Neural progenitor cell (in vitro differentiated cells): ENCODE results near the gene PLB1.

ENCODE experiments used
- EZH2 ChIP-seq: fragments of 200-600 bp; sonication (generic); IDR thresholded peaks from 2 replicates; pipeline ENCODE4 v1.6.1; 2017; ENCODE audit warnings: antibody characterized with exemption, mild to moderate bottlenecking, moderate library complexity
- TF ChIP-seq, protein P1 (sequence below): fragments of 200-600 bp; sonication (generic); IDR thresholded peaks from 2 replicates; pipeline ENCODE4 v1.5.1; 2017; ENCODE audit warnings: antibody characterized with exemption, mild to moderate bottlenecking

DNA sequence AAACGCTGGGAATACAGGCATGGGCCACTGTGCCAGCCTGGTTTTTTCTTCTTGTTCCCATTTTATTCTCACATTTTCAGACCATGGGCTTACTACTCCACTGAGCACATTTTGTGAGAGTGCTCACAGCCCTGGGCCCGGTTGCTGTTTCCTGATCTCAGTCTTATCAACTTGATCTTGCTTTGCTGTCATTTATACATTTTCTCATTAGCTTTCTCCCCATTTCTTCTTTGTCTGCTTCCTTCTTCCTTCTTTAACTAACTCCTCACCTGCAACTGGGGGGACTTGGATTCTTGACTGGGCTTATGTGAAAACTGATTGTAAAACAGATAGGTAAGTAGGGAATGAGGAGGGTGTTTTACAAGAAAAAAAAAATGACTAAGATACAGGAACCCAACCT lies 117.3 kb downstream of the PLB1 start:
- TF ChIP-seq, protein P1, sequence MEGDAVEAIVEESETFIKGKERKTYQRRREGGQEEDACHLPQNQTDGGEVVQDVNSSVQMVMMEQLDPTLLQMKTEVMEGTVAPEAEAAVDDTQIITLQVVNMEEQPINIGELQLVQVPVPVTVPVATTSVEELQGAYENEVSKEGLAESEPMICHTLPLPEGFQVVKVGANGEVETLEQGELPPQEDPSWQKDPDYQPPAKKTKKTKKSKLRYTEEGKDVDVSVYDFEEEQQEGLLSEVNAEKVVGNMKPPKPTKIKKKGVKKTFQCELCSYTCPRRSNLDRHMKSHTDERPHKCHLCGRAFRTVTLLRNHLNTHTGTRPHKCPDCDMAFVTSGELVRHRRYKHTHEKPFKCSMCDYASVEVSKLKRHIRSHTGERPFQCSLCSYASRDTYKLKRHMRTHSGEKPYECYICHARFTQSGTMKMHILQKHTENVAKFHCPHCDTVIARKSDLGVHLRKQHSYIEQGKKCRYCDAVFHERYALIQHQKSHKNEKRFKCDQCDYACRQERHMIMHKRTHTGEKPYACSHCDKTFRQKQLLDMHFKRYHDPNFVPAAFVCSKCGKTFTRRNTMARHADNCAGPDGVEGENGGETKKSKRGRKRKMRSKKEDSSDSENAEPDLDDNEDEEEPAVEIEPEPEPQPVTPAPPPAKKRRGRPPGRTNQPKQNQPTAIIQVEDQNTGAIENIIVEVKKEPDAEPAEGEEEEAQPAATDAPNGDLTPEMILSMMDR, result no peak
- no peak for TF ChIP-seq EZH2
